HG03159 (cell line): ENCODE results near the gene IYD.

Experiments used
- ATAC-seq: cut with Tn5 transposase; IDR thresholded peaks from one replicate; pipeline ENCODE4 v1.9.1; 2021; ENCODE audit warnings: mild to moderate bottlenecking, moderate library complexity; ENCODE audit not compliant: unreplicated experiment

Gene IYD, protein sequence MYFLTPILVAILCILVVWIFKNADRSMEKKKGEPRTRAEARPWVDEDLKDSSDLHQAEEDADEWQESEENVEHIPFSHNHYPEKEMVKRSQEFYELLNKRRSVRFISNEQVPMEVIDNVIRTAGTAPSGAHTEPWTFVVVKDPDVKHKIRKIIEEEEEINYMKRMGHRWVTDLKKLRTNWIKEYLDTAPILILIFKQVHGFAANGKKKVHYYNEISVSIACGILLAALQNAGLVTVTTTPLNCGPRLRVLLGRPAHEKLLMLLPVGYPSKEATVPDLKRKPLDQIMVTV

DNA sequence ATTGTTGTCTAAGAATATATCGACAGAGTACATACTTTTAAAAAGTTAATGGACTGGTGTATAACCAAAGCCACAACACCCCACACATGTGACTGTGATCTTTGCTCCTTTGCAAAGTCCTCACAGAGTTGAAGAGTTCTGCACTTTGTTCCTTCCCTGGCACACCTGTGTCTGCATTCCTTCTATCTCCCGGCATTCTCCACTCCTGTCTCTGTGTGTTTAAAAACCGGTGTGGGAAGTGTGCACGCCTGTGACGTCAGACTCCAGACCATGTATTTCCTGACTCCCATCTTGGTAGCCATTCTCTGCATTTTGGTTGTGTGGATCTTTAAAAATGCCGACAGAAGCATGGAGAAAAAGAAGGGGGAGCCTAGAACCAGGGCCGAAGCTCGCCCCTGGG lies at the start of gene IYD:
IYD (plus strand) TSS at position 251 of the 400 bp plus-strand sequence; CDS start at position 271, 20 bp downstream.
- no peak for ATAC-seq

DNA sequence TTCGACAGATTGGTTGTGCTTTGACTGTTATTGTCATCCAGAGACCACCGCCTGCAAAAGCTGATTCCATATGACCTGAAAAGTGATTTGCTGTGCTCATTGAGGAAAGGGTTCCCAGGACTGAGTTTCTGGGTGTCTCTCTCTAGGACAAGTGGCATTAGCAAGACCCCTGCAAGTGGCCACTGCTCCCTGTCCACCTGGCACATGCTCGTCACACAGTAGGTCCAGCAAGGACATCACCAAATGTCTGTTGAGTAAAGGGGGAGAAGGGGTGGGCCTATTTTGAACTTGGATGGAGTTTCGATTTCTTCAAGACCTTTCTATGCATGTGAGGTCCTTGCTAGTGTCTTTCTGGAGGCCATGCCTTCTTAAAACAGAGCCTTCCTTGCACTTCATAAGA lies 48.9 kb upstream of the IYD start:
- no peak for ATAC-seq

DNA sequence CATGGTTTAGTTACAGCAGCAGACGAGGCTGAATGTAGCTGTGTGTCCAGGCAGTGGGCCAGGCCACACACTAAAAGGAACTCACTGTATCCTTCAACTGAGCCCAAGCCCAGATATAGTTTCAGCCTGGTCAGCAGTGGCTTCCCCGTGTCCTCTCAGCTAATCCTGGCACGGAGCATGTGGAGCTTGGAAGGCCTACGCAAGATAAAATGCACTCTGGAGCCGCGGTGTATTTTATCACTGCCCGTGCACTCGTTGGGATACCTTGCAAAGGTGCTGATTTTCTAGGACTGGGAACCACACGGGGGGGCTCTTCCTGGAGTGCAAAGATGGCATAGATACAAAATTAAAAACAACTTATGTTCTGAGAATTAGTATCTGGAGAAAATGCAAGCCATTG lies 48.4 kb upstream of the IYD start:
- ATAC-seq, result no peak

DNA sequence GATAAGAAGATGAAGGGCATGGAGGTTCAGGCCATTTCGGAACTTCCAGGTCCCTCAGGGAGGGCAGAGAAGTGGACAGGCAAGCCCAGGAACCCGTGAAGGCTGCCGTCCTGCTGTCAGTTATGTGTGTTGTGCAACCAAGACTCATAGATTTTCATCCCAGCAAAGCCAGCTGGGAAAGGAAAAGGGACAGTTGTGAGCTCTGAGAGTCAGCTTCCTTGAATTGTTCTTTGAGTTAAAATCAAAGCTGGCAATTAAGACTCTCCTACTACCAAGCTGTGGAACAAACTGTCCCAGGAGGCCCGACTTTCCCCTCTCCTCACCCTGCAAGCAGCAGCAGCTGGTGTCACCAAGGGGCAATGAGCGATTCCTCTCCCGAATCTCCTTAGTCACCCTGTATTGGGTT lies 46.3 kb upstream of the IYD start:
- no peak for ATAC-seq

DNA sequence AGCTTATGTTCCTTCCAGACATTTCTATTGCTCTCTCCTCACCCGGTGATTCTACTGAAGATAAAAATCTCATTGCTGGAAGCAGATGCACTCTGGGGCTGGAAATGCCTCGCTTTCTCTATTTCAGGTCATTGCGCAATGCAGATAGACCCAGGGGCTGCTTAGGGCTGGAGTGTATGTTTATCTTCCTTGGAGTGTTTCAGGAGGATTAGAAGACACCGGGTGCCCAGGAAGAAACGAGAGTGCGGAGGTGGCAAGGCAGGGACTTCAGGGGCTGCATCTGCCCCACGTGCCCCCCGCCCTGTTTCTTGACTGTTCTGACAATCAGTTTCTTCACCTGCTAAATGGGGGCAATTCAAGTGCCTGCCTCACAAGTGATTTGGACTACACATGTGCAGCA lies 45.6 kb upstream of the IYD start:
- no peak for ATAC-seq

DNA sequence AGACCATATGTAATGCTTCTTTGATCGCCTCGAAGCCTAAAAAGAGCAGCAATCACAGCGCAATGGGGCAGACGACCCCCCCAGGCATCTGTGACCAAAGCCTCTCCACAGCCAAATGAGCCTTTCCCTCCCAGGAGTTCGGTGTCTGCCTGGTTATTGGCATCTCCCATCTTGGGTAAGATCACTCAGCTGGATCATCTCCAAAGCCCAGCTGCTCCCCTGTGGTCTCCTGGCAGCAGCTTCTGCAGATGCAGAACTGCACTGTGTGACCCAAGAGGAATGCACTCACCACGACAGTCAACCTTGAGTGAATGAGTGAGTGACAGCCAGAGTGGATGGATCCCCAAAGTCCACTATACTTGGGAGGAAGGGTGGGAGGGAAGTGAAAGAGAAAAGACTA lies 44.8 kb upstream of the IYD start:
- ATAC-seq, result no peak

DNA sequence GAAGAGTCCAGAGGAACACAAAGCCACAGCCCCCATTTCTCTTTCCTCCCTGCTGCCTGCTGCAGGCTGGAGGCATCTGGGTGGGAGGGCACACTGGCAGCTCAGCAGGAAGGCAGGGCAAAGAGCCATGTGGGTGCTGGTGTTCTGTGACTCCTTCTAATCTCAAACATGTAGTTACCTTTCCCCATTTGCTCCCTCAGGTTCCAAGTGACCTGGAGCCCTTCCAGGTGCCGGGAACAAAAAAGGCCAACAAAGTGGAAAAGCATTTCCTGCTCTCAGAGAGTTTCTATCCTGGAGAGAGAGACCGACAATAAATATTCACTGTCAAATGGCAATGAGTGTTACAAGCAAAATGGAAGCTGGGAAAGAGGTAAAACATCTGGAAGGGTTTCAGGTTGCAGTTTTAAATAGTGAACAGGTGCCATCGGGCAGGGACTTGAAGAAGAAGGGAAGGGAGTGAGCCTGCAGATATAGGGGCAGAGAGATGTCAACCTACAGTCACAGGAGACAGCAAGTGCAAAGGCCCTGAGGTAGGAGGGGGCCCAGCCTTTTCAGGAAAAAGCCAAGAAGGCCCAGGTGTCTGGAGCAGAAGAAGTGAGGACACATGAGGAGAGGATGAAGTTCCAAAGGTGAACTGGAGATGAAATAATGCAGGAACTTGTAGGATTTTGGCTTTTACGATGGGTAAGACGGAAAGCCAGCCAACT lies 43.6 kb upstream of the IYD start:
- no peak for ATAC-seq

DNA sequence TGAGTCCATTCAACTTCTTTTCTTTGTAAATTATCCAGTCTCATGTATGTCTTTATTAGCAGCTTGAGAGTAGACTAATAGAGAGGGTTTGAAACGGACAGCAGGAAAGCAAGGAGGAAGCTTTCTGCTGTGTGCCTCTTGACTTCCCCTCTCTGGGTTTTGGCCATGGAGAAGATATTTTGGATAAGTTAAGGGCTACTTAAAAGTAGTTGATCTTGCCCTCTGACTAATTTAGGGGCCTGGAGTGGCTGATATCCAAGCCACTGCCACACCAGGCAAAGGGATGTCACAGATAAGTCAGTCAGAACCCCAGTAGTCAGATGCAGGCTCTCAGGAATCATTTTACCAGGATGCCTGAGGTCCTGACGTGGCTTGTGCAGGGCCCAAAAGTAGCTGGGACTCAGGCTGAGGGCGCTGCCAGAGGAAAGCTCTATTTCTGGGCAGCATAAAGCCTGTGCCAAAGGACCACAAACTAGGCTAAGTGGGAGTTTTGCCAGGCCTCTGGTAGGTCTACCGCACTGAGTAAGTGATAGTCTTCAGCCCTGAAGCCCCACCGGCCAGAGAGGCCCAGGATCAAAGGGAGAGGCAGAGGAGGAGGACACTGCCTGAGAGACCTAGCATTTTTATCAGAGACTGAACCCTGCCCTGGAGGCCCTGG lies 41.6 kb upstream of the IYD start:
- no peak for ATAC-seq

DNA sequence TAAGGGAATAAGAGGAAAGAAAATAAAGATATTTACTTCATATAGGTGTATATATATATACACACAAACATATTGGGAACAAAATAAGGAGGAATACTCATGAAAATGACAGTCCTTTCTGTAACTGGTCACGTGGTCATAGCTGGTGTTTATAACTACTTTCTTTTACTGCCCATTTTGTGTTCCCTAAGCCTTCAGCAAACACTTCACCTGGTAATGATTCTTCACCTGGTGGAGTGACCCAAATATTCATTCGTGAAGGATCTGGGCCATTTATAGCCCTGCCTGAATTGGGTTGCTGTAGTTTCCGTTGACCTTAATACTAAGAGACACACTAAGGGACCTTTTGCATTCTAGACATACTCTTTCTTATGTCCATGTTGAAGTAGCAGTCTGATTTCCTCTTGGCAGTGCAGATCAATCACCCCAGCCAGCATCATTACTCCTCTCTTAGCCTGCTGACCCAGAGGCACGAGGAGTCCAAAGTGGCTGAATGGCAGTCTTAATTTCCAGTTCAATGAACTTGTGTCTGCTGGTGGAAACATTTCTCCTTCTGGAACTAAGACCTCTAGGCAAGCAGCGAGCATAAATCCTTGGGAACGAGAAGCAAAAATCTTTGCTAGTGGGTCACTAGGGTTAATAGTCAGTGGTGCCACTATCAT lies 39.9 kb upstream of the IYD start:
- no peak for ATAC-seq

DNA sequence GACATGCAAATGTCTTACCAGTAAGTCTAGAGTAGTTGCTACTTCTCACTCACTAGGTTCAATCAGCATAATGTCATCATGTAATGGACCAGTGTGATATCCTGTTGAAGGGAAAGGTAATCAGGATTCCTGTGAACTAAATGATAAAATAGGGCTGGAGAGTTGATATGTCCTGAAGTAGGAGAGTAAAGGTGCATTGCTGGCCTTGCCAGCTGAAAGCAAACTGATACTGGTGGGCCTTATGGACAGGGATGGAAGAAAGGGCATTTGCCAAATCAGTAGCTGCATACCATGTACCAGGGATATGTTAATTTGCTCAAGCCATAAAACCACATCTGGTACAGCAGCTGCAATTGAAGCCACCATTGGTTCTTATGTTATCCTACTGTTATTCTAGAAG lies 37.5 kb upstream of the IYD start:
- ATAC-seq, result no peak

DNA sequence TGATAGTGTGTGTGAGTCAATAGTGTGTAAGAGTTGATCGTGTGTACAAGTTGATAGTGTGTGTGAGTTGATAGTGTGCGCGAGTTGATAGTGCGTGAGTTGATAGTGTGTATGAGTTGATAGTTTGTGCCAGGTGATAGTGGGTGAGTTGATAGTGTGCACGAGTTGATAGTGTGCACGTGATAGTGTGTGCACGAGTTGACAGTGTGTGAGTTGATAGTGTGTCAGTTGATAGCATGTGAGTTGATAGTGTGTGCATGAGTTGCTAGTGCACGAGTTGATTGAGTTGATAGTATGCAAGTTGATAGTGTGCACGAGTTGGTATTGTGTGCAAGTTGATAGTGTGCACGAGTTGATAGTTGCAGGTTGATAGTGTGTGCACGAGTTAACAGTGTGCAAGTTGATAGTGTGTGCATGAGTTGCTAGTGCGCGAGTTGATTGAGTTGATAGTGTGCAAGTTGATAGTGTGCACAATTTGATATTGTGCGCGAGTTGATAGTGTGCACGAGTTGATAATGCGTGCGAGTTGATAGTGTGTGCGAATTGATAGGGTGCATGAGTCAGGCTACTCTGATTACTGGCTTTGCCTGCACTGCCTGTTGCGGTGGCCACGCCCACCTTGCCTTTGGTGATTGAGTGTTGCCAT lies 35.8 kb upstream of the IYD start:
- no peak for ATAC-seq

DNA sequence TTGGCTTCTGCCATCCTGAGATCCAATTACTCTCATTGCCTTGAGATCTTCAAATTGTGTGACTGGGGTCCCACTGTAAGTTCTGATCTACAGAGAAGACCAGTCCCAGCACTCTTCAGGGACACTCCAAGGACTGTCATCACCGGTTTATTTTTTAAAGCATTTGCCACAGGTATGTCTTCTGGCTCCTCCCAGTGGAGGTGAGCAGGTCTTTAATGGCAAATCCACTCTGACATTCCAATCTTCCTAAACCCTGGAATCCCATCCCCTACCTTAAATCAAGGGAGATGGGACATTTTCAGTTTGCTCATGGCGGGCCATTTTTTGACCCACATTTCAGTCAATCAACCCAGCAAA lies 35.2 kb upstream of the IYD start:
- ATAC-seq, result no peak

DNA sequence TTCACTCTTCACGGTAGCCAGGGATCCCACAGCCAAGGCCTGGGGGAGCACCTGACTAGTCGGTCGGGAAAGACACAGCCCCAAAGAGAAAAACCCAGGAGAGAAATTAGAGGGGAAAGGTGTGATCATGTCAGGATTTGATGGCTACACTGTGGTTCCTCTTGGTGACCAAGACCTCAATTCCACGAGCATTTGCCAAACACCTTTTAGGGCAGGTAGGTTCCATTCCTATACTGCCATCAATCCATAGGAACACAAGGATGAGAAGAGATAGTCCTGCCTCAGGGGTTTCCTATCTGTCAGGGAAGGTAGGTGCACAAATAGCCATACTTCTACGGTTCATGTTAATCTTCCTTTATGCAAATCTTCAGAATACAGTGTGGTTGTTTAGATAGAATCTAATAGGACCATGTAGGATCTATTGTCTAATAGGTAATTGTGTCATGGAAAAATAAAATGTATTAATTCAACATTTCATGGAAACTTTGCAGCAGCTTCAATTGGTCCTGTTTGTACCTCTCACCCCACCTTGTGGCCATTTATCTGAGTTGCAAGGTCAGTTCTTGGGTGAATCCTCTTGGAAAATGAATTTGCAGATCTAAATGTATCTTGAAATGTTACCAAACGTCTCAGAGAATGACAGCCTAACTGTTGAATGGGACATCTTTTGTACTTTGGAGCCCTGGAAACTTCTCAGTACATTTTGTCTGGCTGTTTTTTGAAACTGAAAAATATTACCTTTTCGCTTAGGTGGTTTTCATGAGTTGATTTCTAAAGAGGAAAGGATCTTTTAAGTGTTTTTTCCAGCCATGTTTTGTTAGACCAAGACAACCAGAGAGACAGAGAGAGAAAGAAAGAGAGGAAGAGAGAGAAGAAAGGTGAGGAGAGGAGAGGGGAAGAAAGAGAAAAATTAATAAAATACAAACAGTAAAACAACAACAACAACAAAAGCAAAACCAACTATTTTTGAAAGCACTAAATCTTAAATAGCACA lies 33.7 kb upstream of the IYD start:
- no peak for ATAC-seq

DNA sequence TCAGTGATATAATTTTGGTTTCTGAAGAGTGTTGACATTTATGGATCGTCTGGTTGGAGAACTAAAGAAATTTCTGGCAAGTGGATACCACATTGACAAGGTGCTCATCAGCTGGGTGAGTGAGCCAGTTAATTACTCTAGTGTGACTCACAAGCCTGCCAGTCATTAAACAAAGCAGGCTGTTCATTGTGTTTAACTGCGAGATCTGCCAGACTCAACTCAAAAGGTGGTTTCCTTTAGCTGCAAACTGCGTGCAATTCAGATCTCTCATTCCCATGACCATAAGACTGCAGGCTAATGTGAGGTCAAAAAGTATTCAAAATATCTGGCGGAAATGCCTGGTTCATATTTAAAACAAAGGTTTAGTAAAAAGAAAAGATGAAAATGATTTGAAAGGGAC lies 32.5 kb upstream of the IYD start:
- ATAC-seq, result no peak

DNA sequence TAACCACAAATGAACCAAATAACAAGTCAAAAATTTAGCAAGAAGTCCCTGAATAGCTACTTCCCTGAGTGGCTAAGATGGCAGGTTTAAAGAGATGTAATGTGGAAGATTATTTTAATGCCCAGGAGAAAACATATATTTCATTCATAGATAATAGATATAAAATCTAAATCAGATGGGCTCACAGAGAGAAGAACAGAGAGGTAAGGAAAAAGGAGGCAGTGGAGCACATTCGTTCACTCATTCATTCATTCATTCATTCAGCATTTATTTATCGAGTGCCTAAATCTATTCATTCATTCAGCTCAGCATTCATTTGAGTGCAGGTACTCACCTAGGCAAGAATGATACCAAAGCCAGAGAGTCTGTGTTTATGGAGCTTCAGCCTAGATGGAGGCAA lies 32.1 kb upstream of the IYD start:
- ATAC-seq, result no peak

DNA sequence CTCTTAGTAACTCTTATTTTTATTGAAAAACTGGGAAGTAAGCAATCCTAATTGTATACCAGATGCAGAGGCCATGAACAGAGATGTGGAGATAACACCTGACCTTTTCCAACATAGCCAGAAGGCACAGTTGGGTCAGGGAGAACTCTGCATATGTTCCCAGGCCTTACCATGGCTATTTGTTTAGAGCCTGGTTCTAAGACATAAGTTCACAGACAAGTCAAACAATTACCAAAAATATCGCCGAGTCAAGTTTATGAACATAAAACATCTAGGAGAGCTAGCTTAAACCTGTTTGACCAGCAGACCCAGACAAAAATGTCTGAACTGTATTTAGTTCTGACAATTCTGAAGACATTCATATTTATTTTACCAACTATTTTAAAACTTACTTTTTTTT lies 26.7 kb upstream of the IYD start:
- no peak for ATAC-seq

DNA sequence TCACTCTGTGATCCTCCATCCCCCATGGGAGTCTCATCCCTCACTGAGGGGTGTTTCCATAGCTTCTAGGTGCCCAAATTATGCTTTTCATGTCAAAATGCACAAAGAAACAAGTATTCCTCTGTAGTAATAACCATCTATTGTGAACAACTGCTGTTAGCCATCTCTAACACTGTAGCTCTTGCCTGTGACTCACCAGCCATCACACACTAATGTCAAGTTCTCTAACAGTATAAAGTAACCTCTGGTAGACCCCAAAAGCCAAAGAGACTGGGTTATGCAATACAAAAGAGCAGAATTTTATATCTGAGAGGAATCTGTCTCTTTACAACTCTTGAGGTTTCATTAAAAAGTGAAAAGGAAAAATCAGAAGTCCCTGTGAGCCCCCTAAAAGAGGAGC lies 25.4 kb upstream of the IYD start:
- no peak for ATAC-seq

DNA sequence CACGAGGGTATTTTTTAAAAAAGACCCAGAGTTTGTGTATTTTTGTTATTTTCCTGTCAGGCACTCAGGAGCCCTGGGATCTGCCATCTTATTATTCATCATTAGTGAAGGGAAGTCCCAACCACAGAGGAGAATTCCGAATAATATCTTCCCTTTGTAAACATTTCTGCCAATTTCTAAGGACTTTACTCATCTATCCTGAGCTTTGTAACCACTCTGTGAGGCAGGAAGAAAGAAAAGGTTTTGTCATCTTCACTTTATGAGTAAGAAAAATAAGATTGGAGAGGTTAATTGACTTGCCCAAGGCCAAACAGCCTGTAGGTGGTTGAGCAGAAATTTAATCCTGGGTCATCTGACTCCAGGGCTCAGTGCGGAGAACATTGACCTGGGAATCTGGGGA lies 23.0 kb upstream of the IYD start:
- ATAC-seq, result no peak

DNA sequence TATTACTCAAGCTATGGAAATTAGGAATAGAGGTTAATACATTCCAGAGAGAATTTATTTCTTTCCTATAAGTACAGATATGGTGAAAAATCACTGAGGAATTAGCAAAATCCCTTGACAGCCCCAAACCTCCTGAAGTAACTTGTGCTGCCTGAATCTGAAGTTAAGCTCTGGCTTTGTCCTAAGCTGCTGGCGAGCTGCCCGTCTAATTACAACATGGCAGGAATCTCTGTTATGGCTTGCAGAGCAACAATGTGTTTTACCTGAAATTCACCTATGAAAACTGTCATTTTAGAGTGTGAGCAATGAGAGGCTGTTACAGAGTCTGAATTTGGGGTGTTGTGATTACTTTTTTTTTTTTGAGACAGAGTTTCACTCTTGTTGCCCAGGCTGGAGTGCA lies 22.5 kb upstream of the IYD start:
- ATAC-seq, result no peak

DNA sequence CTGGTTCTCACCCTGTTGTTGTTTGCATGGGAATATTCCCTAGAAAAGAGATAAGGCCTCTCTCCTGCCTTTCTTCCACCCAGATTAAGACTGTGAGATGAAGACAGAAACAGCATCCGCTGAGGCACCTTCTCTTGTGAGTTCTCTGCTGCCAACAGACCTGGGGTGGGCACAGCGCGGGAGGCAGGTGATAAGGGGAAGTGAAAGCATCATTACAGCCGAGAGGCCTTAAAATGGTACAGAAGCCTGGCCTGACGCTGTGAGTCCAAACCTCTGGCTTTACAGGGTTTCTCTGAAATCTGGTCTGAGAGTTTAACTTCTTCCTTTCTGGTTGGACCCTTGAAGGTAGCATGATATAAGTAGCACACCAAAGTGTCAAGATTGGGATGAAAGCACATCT lies 21.0 kb upstream of the IYD start:
- ATAC-seq, result no peak
